NCI-H1105 treated with DMSO at 0.1 percent for 48 hours (cell line): ENCODE data around the gene MEF2C.
"Not testable (repeated sequence)": the region's sequence is repeated elsewhere in the genome, so short reads cannot be mapped to it uniquely, and the experiment has no call there.

ENCODE experiments used
- DNase-seq: peaks from one replicate; lab custom pipeline; 2025; lab: John Stamatoyannopoulos, UW

Gene MEF2C

DNA sequence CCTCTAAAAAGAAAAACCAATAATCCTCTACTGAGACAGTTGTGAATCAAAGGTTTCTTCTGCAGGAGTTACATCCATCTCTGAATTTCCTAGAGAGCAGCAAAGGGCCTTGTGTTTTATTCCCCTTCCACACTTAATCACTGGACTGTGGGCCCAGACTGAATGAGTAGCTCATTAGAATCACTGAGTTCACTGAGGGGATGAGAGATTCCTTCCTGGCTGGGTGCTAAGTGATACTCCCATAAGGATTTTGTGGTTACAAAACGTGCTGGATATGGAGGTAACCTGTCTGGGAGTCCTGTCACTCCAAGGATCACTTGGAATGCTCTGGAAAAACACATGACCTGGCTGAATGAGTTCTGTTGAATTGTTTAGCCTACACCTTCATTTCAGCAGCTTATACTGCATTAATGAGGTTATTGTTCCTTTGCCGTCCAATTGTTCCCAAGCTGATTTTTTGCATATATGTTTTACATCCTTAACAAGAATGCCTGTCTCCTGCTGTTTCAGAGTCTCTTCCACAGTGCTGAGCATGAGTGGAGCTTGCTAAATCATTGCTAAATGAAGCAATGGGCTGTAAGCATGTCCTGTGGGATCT, 82.9 kb downstream of the MEF2C start:
- DNase-seq: no peak

GRCh38 chr5:88798933-88799332, 84.1 kb downstream of the MEF2C start:
- not testable (repeated sequence) for DNase-seq

- DNase-seq: not testable (repeated sequence)
Measured at GRCh38 chr5:88793797-88794196, 89.2 kb downstream of the MEF2C start.

DNA sequence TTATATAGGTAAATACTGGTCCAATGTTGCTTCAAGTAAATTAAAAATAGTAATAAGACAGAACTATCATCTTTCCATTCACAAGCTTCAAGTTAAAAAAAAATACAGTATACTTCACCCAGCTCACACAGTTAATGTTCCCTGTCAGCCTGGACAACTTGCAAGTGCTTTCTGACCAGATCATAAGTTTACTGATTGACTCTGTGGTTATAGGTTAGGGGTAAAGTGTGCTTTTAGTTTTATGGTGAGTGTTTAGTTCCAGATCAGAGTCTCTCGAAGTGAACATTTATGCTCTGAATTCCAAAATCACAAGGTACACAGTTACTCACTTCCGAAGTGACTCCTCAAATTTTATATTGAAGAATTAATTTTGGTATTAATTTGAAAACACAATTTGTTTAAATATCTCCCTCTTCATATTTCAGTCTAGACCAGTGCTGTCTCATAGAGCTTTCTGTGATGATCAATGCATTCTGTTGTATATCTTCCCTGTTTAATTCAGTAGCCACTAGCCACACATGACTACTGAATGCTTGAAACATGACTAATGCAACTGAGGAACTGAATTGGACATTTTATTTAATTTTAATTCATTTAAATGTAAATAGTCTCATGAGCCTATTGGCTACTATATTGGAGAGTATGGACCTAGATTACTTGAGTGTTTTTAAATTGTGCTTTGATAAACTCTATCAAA, 90.7 kb downstream of the MEF2C start:
- DNase-seq: no peak

GRCh38 chr5:88787856-88788255, 95.1 kb downstream of the MEF2C start:
- no peak for DNase-seq

GRCh38 chr5:88786789-88787188, 96.2 kb downstream of the MEF2C start:
- DNase-seq: no peak

DNA sequence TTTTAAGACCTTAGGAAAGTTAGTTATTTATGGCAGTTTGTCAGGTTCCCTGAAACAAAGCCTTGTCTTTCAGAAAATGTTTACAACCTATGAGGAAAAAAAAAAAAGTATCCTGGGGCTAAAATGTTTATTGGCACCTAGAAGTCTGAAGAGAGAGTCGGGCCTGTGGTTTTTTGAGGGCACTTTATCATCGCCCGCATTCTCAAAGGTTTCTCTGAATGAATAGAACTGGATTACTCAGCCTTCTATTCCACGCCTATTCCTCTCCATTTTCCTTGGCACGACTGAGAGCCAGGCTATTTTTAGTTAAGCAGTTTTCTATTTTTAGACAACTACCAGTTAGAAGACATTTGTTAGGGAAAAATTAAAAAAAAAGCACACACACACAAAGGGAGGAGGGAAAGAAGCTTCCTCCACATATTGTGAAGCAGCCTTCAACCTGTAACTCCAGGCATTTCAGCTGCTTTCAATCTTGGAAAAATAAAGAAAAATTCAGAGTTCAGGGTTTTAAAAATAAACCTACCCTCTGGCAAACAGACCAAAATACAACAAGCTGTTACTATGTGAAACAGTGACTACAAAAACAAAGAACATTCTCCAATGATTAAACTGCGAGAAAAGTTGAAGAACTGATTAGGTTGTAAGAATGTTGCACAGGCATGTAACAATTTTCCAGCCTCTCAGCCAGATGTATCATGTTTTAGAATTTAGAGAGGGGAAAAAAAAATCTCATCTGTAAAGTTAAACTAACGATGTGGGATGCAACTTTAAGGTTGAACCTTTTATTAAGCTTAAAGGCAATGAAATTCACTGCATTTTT, 97.0 kb downstream of the MEF2C start:
- peak; percentile 87 for DNase-seq

DNA sequence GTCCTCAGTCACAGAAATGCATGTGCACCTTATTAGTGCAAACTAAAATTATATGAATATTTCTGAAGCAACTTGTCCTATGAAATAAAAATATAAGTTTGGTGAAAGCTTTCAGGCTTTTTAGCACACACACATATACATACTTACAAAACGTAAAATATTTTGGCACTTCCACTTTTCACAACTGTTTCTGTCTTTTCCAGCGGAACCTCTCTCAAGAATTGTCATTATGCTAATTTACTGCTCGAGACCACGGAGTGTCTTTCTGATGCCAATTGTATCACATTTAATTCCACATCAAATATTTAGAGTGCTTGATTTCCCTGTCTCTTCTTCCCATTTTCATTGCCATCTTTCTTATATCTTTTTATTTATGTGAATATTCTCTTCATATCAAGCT, 100.4 kb downstream of the MEF2C start:
- DNase-seq: no peak

DNA sequence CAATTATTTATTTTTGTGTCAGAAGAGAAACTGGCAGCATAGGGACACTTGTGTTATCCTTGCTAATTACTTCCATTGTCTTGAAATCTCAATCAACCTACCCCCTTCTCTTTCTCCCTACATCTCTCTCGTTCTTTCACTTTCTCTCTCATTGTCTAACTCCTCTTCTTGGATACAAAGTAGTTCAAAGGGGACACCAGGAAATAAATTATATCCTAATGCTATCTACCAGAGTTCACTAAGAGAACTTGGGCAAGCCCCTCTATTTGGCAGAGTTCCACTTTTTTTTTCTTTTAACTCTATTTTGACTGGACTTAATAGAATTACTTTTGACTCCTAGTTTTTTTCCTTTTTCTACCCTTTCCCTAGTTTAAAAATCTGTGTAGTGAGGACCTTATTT, 102.2 kb downstream of the MEF2C start:
- DNase-seq: no peak

GRCh38 chr5:88778736-88779135, 104.2 kb downstream of the MEF2C start:
- DNase-seq: no peak

DNA sequence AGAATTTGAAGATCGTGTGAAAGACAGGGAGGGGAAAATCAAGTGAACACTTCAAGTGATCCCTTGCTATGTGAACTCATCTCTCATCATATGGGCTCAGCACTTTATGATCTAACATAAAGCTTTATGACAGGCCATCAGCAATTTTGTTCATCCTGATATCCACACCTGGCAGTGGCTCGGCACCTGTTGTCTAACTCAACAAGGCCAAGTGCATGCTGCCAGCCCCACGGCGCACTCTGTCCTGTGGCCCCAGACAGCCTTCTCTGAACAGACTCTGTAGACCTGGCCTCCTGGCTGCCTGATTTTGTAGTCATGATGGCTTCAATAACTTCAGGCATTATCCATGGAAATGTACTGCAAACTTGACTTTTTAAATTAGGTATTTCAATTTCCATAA, 106.3 kb downstream of the MEF2C start:
- DNase-seq: no peak

GRCh38 chr5:88772831-88773230, 110.2 kb downstream of the MEF2C start:
- no peak for DNase-seq

DNA sequence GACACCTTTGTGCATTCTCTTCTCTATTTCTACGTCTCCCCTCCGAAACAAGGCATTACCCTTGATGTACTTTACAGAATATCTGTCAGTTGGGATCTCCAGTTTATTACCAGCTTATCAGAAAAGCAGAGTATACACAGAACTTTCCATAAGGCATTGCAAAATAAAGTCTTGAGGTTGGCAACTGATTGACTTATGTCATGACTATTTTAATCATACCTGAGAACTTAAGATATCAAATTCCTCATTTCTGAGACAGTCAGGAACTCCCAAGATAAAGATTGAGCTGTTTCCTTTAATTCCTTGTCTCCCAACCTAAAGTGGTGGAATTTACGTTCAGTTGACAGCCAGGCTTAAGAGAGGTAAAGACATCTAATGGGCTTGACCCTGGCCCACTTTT, 110.9 kb downstream of the MEF2C start:
- DNase-seq: no peak

- DNase-seq: no peak
Measured at GRCh38 chr5:88770276-88771257, 112.4 kb downstream of the MEF2C start.

GRCh38 chr5:88769165-88769564, 113.8 kb downstream of the MEF2C start:
- DNase-seq: no peak

- DNase-seq: no peak
Measured at GRCh38 chr5:88768411-88768810, 114.6 kb downstream of the MEF2C start.

- DNase-seq: no peak
Measured at GRCh38 chr5:88765798-88766197, 117.2 kb downstream of the MEF2C start.

- DNase-seq: no peak
Measured at GRCh38 chr5:88765171-88765570, 117.8 kb downstream of the MEF2C start.

DNA sequence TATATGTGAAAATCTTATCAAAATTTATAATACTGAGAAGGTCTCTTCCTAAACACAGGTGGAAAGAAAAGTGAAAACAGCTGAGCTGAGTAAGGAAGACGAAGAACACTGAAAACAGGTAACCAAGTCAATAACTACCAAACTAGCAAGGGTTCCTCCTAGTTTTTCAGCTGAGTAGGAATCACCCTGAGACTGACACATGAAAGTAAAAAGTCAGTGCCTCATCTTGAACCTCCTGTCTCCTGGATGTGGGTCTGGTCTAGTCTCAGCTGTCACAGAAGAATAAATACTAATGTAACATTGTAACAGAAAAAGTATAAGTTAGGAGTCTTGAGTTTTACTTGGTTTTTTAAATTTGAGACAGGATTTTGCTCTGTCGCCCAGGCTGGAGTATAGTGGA, 121.0 kb downstream of the MEF2C start:
- no peak for DNase-seq

- no peak for DNase-seq
Measured at GRCh38 chr5:88761269-88761850, 121.6 kb downstream of the MEF2C start.

DNA sequence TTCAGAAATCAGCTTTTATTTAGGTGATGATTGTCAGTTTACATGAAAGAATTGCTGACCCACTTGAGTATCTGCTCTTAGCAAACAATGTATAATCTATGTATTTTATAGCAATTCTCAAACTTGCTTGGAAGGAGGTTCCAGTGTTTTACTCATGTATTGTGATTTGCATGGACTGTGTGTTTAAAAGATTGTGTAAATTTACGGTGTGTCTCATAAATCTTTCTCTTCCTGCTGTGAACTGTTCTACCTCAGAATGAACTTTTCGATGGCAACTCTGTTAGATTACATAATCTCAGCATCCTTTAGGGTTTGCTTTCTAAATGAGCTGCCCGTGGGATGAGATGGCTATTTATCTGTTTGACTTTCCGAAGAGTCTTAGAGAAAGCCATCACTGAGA, 122.5 kb downstream of the MEF2C start:
- DNase-seq: no peak

GRCh38 chr5:88758591-88758990, 124.4 kb downstream of the MEF2C start:
- DNase-seq: no peak
